ENCODE measurements around the gene GORASP2. TPM values are rescaled to one million over a fixed set of nuclear protein-coding genes. Genes with fewer than 3 reads are reported as not detected.

Gene GORASP2
- total RNA-seq, 1 donor from 2014 or later, result 56.2 TPM

DNA sequence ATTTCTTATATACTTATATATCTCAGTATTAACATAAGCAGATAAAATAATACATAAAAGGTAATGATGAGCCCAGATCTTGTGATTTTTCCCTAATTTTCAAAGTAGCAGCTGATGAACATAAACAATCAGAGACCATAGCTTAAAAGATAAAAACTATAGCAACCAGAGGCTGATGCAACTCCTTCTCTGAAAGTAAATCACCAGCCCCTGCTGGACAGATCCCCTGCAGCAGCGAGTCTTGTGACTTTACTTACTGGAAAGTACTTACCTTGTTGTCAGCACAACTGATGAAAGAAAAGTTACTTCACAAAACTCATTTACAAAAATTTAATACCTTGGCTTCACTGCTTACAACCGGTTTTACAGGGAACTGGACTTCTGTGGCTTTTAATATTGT, 67.3 kb downstream of the GORASP2 start:
- TF ChIP-seq, protein P1, sequence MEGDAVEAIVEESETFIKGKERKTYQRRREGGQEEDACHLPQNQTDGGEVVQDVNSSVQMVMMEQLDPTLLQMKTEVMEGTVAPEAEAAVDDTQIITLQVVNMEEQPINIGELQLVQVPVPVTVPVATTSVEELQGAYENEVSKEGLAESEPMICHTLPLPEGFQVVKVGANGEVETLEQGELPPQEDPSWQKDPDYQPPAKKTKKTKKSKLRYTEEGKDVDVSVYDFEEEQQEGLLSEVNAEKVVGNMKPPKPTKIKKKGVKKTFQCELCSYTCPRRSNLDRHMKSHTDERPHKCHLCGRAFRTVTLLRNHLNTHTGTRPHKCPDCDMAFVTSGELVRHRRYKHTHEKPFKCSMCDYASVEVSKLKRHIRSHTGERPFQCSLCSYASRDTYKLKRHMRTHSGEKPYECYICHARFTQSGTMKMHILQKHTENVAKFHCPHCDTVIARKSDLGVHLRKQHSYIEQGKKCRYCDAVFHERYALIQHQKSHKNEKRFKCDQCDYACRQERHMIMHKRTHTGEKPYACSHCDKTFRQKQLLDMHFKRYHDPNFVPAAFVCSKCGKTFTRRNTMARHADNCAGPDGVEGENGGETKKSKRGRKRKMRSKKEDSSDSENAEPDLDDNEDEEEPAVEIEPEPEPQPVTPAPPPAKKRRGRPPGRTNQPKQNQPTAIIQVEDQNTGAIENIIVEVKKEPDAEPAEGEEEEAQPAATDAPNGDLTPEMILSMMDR (conservative IDR thresholded peaks at IDR 0.05; ENCODE audit: low read depth, low read length), result no peak
- DNase-seq (ENCODE audit: low read depth), result no peak

DNA sequence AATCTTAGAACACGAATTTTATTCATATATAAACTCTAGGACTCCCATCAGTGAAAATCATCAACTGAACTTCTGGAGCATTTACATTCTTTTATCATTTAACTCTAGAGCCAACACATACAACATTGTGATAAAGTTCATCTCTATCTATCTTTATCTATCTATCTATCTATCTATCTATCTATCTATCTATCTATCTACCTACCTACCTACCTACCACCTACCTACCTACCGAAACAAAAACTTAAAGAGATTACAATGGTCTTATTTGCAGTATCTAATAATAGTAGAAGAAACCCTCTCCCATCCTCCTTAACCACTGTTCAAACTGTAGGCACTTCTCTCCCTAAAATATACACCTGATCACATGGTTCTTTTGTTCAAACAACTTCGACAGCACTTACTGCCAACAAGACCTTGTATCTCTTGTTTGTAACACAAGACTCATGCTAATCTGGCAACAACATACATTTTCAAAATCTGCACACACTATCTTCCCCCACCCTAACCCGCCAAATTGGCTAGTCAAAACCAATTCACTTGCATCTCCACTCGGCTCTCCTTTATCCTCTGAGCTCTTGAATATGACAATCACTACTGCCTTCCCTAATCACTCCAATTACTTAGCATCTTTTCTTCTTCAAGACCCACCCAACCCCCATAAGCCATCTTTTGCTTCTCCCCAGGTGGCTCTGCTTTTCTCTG, 69.0 kb downstream of the GORASP2 start:
- no peak for DNase-seq (ENCODE audit: low read depth)
- TF ChIP-seq, protein P1 (conservative IDR thresholded peaks at IDR 0.05; ENCODE audit: low read depth, low read length), result no peak
- H3K4me3 ChIP-seq (ENCODE audit: low read depth, low read length), result no peak overlapping the region

More for the DNA sequence above, 67.3 kb downstream of the GORASP2 start:
- no peak overlapping the region for H3K4me3 ChIP-seq (ENCODE audit: low read depth, low read length)

DNA sequence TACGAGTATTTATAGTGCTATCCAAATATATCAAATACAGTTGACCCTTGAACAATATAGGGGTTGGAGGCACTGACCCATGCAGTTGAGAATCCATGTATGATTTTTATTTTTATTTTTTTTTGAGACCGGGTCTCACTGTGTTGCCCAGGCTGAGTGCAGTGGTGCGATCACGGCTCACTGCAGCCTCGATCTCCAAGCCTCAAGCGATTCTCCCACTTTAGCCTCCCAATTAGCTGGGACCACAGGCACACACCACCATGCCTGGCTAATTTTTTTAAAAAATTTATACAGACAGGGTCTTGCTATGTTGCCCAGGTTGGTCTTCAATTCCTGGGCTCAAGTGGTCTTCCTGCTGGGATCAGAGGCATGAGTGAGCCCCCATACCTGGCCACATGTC, 70.6 kb downstream of the GORASP2 start:
- TF ChIP-seq, protein P1 (conservative IDR thresholded peaks at IDR 0.05; ENCODE audit: low read depth, low read length), result no peak
- DNase-seq (ENCODE audit: low read depth), result no peak
- no peak overlapping the region for H3K4me3 ChIP-seq (ENCODE audit: low read depth, low read length)

DNA sequence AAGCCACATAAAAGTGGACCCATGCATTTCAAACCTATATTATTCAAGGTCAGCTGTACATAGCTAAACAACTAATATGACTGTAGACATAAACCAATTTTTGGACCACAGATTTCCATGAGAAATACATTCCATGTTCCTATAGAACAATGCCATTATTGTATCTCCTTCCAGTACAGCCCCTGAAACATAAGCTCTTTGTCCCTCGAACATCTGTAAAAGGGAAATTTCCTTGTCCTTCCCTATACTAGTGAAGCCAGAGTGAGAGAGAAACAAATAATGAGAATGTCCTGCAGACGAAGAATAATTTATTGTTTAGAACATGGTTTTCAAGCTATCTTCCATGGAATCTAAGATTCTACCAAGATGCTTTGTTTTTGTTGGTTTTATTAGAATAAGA, 75.3 kb downstream of the GORASP2 start:
- DNase-seq (ENCODE audit: low read depth), result no peak
- no peak overlapping the region for H3K4me3 ChIP-seq (ENCODE audit: low read depth, low read length)
- TF ChIP-seq, protein P1 (conservative IDR thresholded peaks at IDR 0.05; ENCODE audit: low read depth, low read length), result no peak

DNA sequence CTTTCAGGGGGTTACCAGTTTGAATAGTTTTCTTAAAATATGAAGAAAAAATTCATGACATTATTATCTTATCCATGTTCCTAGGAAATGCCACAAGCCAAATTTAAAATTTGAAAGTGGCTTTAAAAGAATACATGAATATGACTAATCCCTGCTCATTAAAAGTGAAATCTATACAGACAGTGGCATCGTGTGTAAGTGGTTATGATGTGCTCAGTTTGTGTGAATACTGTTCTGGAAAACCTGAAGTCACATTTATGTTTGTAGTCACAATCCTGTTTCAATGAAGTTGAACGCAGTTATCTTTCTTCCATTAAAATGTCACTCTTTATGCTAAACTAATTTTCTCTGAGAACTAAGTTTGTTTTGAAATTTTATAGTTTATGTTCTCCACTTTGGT, 75.8 kb downstream of the GORASP2 start:
- no peak overlapping the region for H3K4me3 ChIP-seq (ENCODE audit: low read depth, low read length)
- DNase-seq (ENCODE audit: low read depth), result no peak
- TF ChIP-seq, protein P1 (conservative IDR thresholded peaks at IDR 0.05; ENCODE audit: low read depth, low read length), result no peak

DNA sequence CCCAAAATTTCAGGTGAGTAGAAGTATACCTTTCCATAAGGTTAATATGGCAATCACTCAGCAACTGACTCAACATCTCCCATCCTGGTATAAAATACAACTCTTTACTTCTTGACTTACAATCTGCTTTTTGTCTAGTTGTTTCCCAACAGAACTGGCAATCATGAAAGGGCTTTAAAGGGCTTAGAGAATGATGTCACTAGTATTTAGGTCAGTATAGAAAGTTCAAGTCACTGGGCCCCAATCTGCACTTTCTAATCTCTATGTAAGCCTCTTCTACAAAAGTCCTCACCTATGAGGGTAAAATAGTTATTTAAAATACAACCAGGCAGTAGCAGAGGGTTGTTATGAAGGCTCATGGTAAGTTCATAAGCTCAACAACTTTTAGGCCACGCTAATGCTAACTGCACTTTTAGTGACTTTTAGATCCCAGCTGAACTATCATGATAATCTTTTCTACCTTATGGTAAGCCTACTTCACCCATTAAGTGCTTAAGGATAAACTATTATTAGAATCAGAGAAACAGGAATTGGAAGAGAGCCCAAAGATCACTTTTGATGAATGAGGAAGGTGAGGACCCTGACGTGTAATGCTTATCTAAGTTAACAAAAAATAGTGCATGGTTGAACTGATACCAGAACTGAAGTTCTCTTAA, 79.6 kb downstream of the GORASP2 start:
- DNase-seq (ENCODE audit: low read depth), result no peak
- TF ChIP-seq, protein P1 (conservative IDR thresholded peaks at IDR 0.05; ENCODE audit: low read depth, low read length), result no peak
- no peak overlapping the region for H3K4me3 ChIP-seq (ENCODE audit: low read depth, low read length)
